Type B pancreatic cell (in vitro differentiated cells): ENCODE measurements around the gene IDH3G. TPM values are rescaled to one million over a fixed set of nuclear protein-coding genes. Genes with fewer than 3 reads are reported as not detected.

Source experiments
- DNase-seq: peaks from one replicate; pipeline ENCODE4 v3.0.0; 2021; ENCODE audit warnings: mixed read lengths; ENCODE audit not compliant: unreplicated experiment; ENCODE audit errors: extremely low spot score
- H3K27ac Mint-ChIP-seq: 2 replicates; pipeline ENCODE4 v1.8.0; 2021; ENCODE audit warnings: mild to moderate bottlenecking, mixed read lengths
- H3K27me3 Mint-ChIP-seq: 2 replicates; pipeline ENCODE4 v1.8.0; 2021; ENCODE audit warnings: mixed read lengths
- H3K36me3 Mint-ChIP-seq: 2 replicates; pipeline ENCODE4 v1.8.0; 2021; ENCODE audit warnings: mixed read lengths
- H3K4me1 Mint-ChIP-seq: one replicate; pipeline ENCODE4 v1.8.0; 2021; ENCODE audit warnings: mixed read lengths; ENCODE audit not compliant: unreplicated experiment
- H3K4me3 Mint-ChIP-seq: 2 replicates; pipeline ENCODE4 v1.8.0; 2021; ENCODE audit warnings: mild to moderate bottlenecking, mixed read lengths
- H3K9me3 Mint-ChIP-seq: 2 replicates; pipeline ENCODE4 v1.8.0; 2021; ENCODE audit warnings: mixed read lengths
- total RNA-seq: library from RNA; stranded (reverse); gene quantifications from 2 replicates; pipeline ENCODE4 v1.2.1, GENCODE V29; 2021; ENCODE audit warnings: low replicate concordance
- TF ChIP-seq, protein P1 (sequence below): fragments of 200-600 bp; sonication (generic); conservative IDR thresholded peaks from 2 replicates; pipeline ENCODE4 v1.5.0; 2021; ENCODE audit warnings: antibody characterized with exemption, mild to moderate bottlenecking

The IDH3G gene
- total RNA-seq, 1 donor from 2014 or later, result 50.0 TPM

DNA sequence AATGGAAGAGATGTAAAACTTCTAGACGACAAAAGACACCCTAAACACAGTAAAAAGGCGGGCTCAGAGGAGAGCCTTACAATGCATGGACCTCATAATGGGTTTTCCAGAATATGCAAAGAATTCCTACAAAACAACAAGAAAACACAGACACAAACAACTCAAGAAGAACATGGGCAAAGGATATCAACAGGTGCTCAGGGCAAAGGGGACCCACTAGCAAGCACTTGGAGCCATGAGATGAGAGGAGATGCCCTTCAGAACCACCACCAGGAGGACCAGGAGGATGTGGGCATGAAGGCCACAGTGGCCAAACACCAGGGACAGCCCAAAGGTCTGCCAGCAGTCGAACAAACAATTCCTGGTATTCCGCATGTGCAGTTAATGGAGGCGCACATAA, 19.0 kb upstream of the IDH3G start:
- Mint-ChIP-seq H3K27ac (no peak overlapping the region), H3K9me3 (peaks cover 7% of the 10 kb centered on the region), H3K27me3 (peaks cover 6% of the 10 kb centered on the region), H3K4me1 (no peaks in the 10 kb centered on the region), H3K4me3 (no peak overlapping the region), H3K36me3 (no peaks in the 10 kb centered on the region)
- no peak for DNase-seq
- TF ChIP-seq, protein P1, sequence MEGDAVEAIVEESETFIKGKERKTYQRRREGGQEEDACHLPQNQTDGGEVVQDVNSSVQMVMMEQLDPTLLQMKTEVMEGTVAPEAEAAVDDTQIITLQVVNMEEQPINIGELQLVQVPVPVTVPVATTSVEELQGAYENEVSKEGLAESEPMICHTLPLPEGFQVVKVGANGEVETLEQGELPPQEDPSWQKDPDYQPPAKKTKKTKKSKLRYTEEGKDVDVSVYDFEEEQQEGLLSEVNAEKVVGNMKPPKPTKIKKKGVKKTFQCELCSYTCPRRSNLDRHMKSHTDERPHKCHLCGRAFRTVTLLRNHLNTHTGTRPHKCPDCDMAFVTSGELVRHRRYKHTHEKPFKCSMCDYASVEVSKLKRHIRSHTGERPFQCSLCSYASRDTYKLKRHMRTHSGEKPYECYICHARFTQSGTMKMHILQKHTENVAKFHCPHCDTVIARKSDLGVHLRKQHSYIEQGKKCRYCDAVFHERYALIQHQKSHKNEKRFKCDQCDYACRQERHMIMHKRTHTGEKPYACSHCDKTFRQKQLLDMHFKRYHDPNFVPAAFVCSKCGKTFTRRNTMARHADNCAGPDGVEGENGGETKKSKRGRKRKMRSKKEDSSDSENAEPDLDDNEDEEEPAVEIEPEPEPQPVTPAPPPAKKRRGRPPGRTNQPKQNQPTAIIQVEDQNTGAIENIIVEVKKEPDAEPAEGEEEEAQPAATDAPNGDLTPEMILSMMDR, result no peak

DNA sequence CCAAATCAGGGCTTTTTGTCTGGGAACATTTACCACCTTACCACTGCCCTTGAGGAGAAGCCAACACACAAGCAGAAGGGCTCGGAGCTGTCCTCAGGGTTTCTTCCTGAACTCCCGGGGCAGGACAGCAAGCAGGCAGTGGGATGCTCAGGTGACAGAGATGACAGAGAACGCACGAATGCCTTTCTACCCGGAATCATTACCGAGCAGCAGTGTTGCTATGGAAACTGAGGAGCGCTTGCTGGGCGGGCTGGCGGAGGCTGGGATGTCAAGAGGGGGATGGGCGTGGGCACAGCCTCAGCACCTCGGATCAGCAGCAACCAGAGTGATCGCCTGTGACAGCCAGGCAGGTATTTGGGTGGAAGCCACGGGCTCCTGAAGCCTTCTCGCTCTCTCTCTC, 18.0 kb upstream of the IDH3G start:
- H3K36me3 Mint-ChIP-seq, result no peaks in the 10 kb centered on the region
- TF ChIP-seq, protein P1, result no peak
- no peak overlapping the region for H3K4me3 Mint-ChIP-seq
- no peak overlapping the region for H3K27ac Mint-ChIP-seq
- no peaks in the 10 kb centered on the region for H3K4me1 Mint-ChIP-seq
- H3K9me3 Mint-ChIP-seq, result peaks cover 7% of the 10 kb centered on the region
- peaks cover 6% of the 10 kb centered on the region for H3K27me3 Mint-ChIP-seq
- no peak for DNase-seq

DNA sequence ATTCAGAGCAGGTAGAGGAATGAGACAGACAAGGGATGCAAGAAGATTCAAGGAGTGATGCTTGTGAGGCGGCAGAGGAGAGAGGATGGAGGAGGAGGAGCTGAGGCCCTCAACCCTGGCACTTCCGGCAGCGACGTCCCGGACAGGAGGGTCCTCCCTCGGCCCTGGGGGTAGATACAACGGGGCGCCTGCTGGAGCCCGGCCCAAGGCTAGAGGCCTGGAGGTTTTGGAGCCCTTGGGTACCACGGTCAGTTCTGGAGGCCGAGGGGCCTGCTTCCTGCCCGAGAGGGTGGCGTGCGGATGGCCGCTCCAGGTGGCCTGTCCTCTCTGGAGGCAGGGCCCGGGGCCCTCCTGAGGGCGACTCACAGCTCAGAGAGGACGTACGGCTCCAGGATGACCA, 13.8 kb upstream of the IDH3G start:
- Mint-ChIP-seq H3K9me3 (no peaks in the 10 kb centered on the region), H3K4me1 (no peaks in the 10 kb centered on the region), H3K27ac (no peak overlapping the region), H3K4me3 (no peak overlapping the region), H3K36me3 (no peaks in the 10 kb centered on the region), H3K27me3 (peaks cover 3% of the 10 kb centered on the region)
- DNase-seq, result no peak
- TF ChIP-seq, protein P1, result no peak

DNA sequence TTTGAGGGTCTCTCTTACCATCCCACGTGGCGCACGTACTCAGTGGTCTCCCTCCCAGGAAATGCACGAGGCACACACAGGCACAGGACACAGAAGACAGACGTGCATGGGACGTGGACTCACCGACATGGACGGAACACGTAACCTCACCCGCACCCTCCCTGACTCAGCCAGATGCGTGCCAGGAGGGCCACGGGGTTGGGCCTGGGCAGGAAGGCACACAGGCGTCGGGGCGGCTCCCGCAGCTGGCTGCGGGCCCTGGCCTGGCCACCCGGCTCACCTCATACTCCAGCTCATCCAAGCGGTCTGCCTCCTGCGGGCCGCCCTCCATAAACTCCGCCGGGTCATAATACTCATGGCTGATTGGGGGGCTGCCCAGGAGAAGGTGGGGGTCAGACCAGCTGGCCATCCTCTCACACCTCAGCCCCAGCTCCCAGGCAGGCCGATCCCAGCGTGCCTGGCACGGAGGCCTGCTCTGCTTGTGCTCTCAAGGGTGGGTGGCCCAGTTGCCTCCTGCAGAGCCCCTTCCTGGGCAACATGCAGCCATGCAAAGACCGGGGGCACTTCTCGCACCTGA, 12.9 kb upstream of the IDH3G start:
- Mint-ChIP-seq H3K27ac (no peak overlapping the region), H3K4me1 (no peaks in the 10 kb centered on the region), H3K27me3 (no peaks in the 10 kb centered on the region), H3K9me3 (no peaks in the 10 kb centered on the region), H3K36me3 (no peaks in the 10 kb centered on the region), H3K4me3 (no peak overlapping the region)
- TF ChIP-seq, protein P1, result no peak
- no peak for DNase-seq

DNA sequence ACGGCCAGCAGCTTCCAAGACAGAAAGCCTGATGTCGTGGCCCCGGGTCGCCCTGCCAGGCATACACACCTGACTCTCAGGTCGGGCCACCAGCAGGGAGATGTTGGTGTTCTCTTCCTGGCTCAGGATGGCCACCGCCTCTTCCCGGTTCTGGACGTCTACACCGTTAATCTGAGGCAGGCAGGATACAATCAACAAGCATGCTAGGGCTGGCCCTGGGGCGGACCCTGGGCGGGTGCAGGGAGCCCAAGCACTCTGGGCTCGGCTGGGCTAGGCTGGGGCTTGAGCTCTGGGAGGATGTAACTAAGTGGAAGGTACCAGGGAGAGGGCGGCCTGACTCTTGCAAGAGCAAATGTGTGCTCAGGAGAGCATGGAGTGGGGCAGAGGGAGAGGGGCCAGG, 11.3 kb upstream of the IDH3G start:
- TF ChIP-seq, protein P1, result no peak
- Mint-ChIP-seq H3K4me3 (no peak overlapping the region), H3K27ac (no peak overlapping the region), H3K4me1 (no peaks in the 10 kb centered on the region), H3K27me3 (no peaks in the 10 kb centered on the region), H3K9me3 (no peaks in the 10 kb centered on the region), H3K36me3 (no peaks in the 10 kb centered on the region)
- no peak for DNase-seq

DNA sequence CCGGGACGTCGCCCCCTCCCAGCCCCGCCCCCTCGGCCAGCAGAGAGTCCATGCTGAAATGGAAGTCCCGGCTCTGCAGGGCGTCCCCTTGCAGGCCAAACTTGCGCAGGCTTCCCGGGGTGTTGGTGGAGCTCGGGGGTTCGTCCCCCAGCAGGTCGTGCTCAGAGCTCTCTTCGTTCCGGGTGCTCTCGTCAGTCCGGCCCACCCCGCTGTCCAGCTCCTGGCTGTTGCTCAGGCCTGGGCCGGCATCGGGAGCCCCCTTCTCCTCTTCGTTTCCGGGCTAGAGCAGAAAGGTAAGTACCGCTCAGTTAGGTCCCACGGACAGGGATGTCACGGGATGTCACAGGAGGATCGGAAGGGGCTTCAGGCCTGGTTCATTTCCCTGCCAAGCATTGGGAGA, 10.4 kb upstream of the IDH3G start:
- Mint-ChIP-seq H3K4me3 (no peak overlapping the region), H3K27me3 (no peaks in the 10 kb centered on the region), H3K27ac (no peak overlapping the region), H3K4me1 (no peaks in the 10 kb centered on the region), H3K36me3 (no peaks in the 10 kb centered on the region), H3K9me3 (no peaks in the 10 kb centered on the region)
- DNase-seq, result no peak
- TF ChIP-seq, protein P1, result no peak
